Measurements from ENCODE around the gene ZNF619. TPM values are rescaled to one million over a fixed set of nuclear protein-coding genes. Genes with fewer than 3 reads are reported as not detected.

Gene ZNF619
- total and polyA plus RNA-seq, 7 experiments from 2014 or later, result 2.9 to 13.9 (median 6.2) TPM

DNA sequence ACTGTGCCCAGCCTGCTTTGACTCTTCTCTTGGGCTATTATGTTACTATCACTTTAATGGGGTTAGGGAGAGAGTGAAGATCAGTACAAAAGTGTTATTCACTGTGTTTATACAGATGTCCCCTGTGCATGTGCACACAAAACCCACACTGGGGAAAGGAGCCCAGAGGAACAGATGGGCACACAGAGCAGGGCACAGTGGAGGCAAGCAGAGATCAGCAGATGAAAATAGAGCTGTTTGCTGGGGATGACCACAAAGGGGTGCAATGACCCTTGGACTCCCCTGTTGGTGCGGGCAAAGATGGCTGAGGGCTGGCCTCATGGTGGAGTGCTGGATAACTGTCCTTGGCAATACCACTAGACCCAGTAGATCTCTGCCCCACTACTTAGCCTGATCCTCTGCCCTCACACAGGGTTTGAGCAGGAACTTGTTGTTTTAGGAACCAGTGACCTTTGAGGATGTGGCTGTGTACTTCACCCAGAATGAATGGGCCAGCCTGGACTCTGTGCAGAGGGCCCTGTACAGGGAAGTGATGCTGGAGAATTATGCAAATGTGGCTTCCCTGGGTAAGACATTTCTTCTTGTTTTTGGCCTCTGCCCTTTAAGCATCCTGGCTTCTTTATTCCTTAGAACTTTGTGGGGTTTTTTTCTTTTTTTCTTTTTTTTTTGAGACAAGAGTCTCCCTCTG lies 34.3 kb downstream of the ZNF619 start:
- peaks cover 6 to 10% (median 8%) of the 10 kb centered on the region in 7 donors for H3K4me1 Mint-ChIP-seq
- no peak overlapping the region for H3K27ac Mint-ChIP-seq

DNA sequence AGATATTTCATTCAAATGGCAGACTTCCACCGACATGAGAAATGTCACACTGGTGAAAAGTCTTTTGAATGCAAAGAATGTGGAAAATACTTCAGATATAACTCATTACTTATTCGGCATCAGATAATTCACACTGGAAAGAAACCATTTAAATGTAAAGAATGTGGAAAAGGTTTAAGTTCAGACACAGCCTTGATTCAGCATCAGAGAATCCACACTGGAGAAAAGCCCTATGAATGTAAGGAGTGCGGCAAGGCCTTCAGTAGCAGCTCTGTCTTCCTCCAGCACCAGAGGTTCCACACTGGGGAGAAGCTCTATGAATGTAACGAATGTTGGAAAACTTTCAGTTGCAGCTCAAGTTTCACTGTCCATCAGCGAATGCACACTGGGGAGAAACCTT lies 39.3 kb downstream of the ZNF619 start:
- Mint-ChIP-seq H3K27ac (no peak overlapping the region), H3K4me1 (peaks cover 0 to 2% (median 0%) of the 10 kb centered on the region in 7 donors), H3K27me3 (no peaks in the 10 kb centered on the region), H3K9me3 (peaks cover 0 to 3% (median 0%) of the 10 kb centered on the region in 11 donors), H3K36me3 (peaks cover 4 to 40% (median 26%) of the 10 kb centered on the region in 5 donors), H3K4me3 (no peak overlapping the region)
- ChIA-PET POLR2A (no interaction called here), CTCF (no interaction called here)
- Histone ChIP-seq H3K4me3 (ENCODE audit: low read length) (no peak overlapping the region), H3K36me3 (ENCODE audit: control insufficient read depth in 2 of 3, insufficient read depth in 3 of 3, low read length in 3 of 3) (peaks cover 0 to 21% (median 0%) of the 10 kb centered on the region in 3 experiments), H3K27ac (ENCODE audit: low read depth, low read length) (no peak overlapping the region), H3K27me3 (ENCODE audit: control insufficient read depth in 2 of 2, insufficient read depth in 2 of 2, low read length in 2 of 2) (no peaks in the 10 kb centered on the region), H3K4me1 (ENCODE audit: control insufficient read depth in 2 of 2, insufficient read depth in 2 of 2, low read length in 2 of 2) (no peaks in the 10 kb centered on the region), H3K9me3 (ENCODE audit: control insufficient read depth in 2 of 3, low read length in 3 of 3) (no peaks in the 10 kb centered on the region)
- intact Hi-C loops (cut with micrococcal nuclease), result no loop called here
- no peak for DNase-seq
- ATAC-seq, result no peak

More for the DNA sequence above, 34.3 kb downstream of the ZNF619 start:
- no peaks in the 10 kb centered on the region for H3K9me3 ChIP-seq (ENCODE audit: control insufficient read depth in 2 of 3, low read length in 3 of 3)
- peaks cover 4 to 42% (median 34%) of the 10 kb centered on the region in 5 donors for H3K36me3 Mint-ChIP-seq
- peaks cover 0 to 16% (median 0%) of the 10 kb centered on the region in 3 experiments for H3K36me3 ChIP-seq (ENCODE audit: control insufficient read depth in 2 of 3, insufficient read depth in 3 of 3, low read length in 3 of 3)
- intact Hi-C loops (cut with micrococcal nuclease), result no loop called here
- no peak overlapping the region for H3K27ac ChIP-seq (ENCODE audit: low read depth, low read length)
- no peaks in the 10 kb centered on the region for H3K27me3 Mint-ChIP-seq
- no peaks in the 10 kb centered on the region for H3K27me3 ChIP-seq (ENCODE audit: control insufficient read depth in 2 of 2, insufficient read depth in 2 of 2, low read length in 2 of 2)
- ChIA-PET POLR2A (no interaction called here), CTCF (no interaction called here)
- peaks cover 5% of the 10 kb centered on the region in 2 donors for H3K4me1 ChIP-seq (ENCODE audit: control insufficient read depth in 2 of 2, insufficient read depth in 2 of 2, low read length in 2 of 2)
- no peak for DNase-seq
- no peak overlapping the region for H3K4me3 Mint-ChIP-seq
- ATAC-seq, result no peak
- H3K9me3 Mint-ChIP-seq, result peaks cover 0 to 2% (median 0%) of the 10 kb centered on the region in 11 donors
- no peak overlapping the region for H3K4me3 ChIP-seq (ENCODE audit: low read length)

DNA sequence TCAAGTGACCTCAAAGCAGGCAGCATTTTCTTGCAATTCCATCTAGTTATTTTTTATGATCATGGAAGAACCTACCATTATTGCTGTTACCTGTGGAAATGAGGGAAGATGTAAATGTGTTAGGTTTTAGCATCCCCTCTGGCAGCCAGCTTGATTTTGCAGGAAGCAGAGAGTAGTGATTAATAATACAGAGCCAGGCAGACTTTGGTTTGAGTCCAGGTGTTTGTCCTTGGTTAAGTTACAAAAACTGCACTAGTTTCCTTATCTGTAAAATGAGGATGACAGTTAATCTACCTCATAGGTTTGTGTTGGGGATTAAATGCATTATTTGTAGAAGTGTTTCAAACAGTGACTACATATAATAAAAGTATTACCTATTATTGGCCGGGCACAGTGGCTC lies 41.1 kb downstream of the ZNF619 start:
- no peak overlapping the region for H3K4me3 ChIP-seq (ENCODE audit: low read length)
- ATAC-seq, result no peak
- Mint-ChIP-seq H3K27me3 (no peaks in the 10 kb centered on the region), H3K27ac (no peak overlapping the region), H3K36me3 (peaks cover 4 to 31% (median 19%) of the 10 kb centered on the region in 5 donors), H3K4me1 (peaks cover 0 to 2% (median 0%) of the 10 kb centered on the region in 7 donors), H3K9me3 (peaks cover 0 to 3% (median 0%) of the 10 kb centered on the region in 11 donors), H3K4me3 (no peak overlapping the region)
- H3K36me3 ChIP-seq (ENCODE audit: control insufficient read depth in 2 of 3, insufficient read depth in 3 of 3, low read length in 3 of 3), result peaks cover 0 to 14% (median 0%) of the 10 kb centered on the region in 3 experiments
- ChIA-PET CTCF (no interaction called here), POLR2A (no interaction called here)
- intact Hi-C loops (cut with micrococcal nuclease), result no loop called here
- H3K4me1 ChIP-seq (ENCODE audit: control insufficient read depth in 2 of 2, insufficient read depth in 2 of 2, low read length in 2 of 2), result no peaks in the 10 kb centered on the region
- no peak for DNase-seq
- H3K27me3 ChIP-seq (ENCODE audit: control insufficient read depth in 2 of 2, insufficient read depth in 2 of 2, low read length in 2 of 2), result no peaks in the 10 kb centered on the region
- H3K27ac ChIP-seq (ENCODE audit: low read depth, low read length), result no peak overlapping the region
- H3K9me3 ChIP-seq (ENCODE audit: control insufficient read depth in 2 of 3, low read length in 3 of 3), result no peaks in the 10 kb centered on the region

DNA sequence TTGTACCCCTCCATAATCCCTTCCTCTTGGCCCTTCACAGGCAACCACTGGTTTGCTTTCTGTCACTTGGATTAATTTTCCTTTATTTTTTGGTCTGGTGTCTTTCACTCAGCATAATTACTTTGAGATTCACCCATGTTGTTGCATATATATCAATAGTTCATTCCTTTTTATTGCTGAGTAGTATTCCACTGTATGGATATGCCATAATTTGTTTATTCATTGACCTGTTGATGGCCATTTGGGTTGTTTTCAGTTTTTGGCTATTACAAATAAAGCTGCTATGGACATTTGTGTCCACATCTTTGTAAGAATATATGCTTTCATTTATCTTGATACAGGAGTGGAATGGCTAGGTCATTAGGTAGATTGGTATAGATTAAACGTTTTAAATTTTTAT lies 41.9 kb downstream of the ZNF619 start:
- peaks cover under 1 to 8% (median 2%) of the 10 kb centered on the region in 7 donors for H3K4me1 Mint-ChIP-seq
- H3K4me3 Mint-ChIP-seq, result no peak overlapping the region
- Histone ChIP-seq H3K4me3 (ENCODE audit: low read length) (no peak overlapping the region), H3K4me1 (ENCODE audit: control insufficient read depth in 2 of 2, insufficient read depth in 2 of 2, low read length in 2 of 2) (peaks cover 0 to under 1% of the 10 kb centered on the region in 2 donors), H3K27ac (ENCODE audit: low read depth, low read length) (no peak overlapping the region), H3K27me3 (ENCODE audit: control insufficient read depth in 2 of 2, insufficient read depth in 2 of 2, low read length in 2 of 2) (no peaks in the 10 kb centered on the region), H3K9me3 (ENCODE audit: control insufficient read depth in 2 of 3, low read length in 3 of 3) (no peaks in the 10 kb centered on the region), H3K36me3 (ENCODE audit: control insufficient read depth in 2 of 3, insufficient read depth in 3 of 3, low read length in 3 of 3) (peaks cover 0 to 14% (median 0%) of the 10 kb centered on the region in 3 experiments)
- ChIA-PET POLR2A (no interaction called here), CTCF (no interaction called here)
- DNase-seq (no peak), ATAC-seq (no peak)
- intact Hi-C loops (cut with micrococcal nuclease), result no loop called here
- H3K9me3 Mint-ChIP-seq, result peaks cover 0 to 3% (median 0%) of the 10 kb centered on the region in 11 donors
- no peaks in the 10 kb centered on the region for H3K27me3 Mint-ChIP-seq
- no peak overlapping the region for H3K27ac Mint-ChIP-seq
- peaks cover 4 to 30% (median 19%) of the 10 kb centered on the region in 5 donors for H3K36me3 Mint-ChIP-seq

DNA sequence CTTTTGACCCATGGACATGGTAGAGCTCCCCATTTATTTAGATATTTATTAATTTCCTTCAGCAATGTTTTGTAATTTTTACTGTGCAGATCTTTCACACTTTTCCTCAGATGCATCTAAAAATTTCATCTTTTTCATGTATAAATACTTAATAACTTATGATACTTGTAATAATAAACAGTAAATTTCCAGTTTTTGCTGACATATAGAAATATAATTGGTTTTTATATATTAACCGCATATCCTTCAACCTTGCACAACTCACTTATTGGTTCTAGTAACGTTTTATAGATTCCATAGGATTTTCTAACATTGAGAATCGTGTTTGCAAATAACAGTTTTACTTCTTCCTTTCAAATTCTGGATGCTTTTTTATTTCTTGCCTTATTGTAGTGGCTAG lies 44.3 kb downstream of the ZNF619 start:
- peaks cover 0 to 8% (median 0%) of the 10 kb centered on the region in 3 experiments for H3K36me3 ChIP-seq (ENCODE audit: control insufficient read depth in 2 of 3, insufficient read depth in 3 of 3, low read length in 3 of 3)
- H3K27me3 ChIP-seq (ENCODE audit: control insufficient read depth in 2 of 2, insufficient read depth in 2 of 2, low read length in 2 of 2), result no peaks in the 10 kb centered on the region
- no peaks in the 10 kb centered on the region for H3K9me3 ChIP-seq (ENCODE audit: control insufficient read depth in 2 of 3, low read length in 3 of 3)
- Mint-ChIP-seq H3K36me3 (peaks cover 3 to 15% (median 5%) of the 10 kb centered on the region in 5 donors), H3K4me3 (no peak overlapping the region), H3K4me1 (peaks cover 13 to 27% (median 18%) of the 10 kb centered on the region in 7 donors), H3K27me3 (no peaks in the 10 kb centered on the region), H3K9me3 (peaks cover 0 to 3% (median 0%) of the 10 kb centered on the region in 11 donors), H3K27ac (peak overlapping the region in 1 of 9 donors; percentile 63)
- H3K27ac ChIP-seq (ENCODE audit: low read depth, low read length), result no peak overlapping the region
- H3K4me1 ChIP-seq (ENCODE audit: control insufficient read depth in 2 of 2, insufficient read depth in 2 of 2, low read length in 2 of 2), result peaks cover 0 to 15% of the 10 kb centered on the region in 2 donors
- ChIA-PET POLR2A (no interaction called here), CTCF (no interaction called here)
- intact Hi-C loops (cut with micrococcal nuclease), result loop anchor here (10.0 kb wide), 2 partner anchors 1466 to 1494 kb away; partner anchors contain the start of genes SCN11A (in 1 of the 2) and WDR48 (in 1 of the 2)
- no peak for DNase-seq
- H3K4me3 ChIP-seq (ENCODE audit: low read length), result no peak overlapping the region
- ATAC-seq, result no peak

DNA sequence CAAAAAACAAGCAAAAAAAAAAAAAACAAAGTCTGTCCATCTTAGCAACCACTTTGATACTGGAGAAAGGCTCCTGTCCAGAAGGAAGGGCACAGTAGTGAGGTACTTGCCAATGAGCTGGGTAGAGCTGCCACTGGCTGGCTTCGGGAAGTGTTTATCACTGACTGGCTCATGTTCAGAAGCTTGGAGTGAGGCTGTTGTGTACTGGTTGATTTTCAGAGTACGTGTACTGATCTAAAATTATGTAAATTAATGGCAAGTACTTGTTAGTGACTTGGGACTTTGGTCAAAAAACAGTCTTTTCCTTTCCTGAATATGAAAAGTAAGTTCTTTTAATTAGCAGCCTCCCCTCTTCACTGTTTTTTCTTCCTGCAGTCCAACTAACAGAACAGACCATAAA lies 46.9 kb downstream of the ZNF619 start:
- no peak overlapping the region for H3K4me3 ChIP-seq (ENCODE audit: low read length)
- no peak for DNase-seq
- Mint-ChIP-seq H3K27me3 (no peaks in the 10 kb centered on the region), H3K27ac (peak overlapping the region; percentile 91 to 98 (median 96)), H3K9me3 (peaks cover 0 to 2% (median 0%) of the 10 kb centered on the region in 11 donors), H3K4me3 (peak overlapping the region in 9 of 10 donors; percentile 85 to 97 (median 96)), H3K4me1 (peaks cover 17 to 39% (median 27%) of the 10 kb centered on the region in 7 donors), H3K36me3 (peaks cover 11 to 32% (median 22%) of the 10 kb centered on the region in 5 donors)
- peak overlapping the region; percentile 81 for H3K27ac ChIP-seq (ENCODE audit: low read depth, low read length)
- intact Hi-C loops (cut with micrococcal nuclease), result loop anchor here (1.0 to 10.0 kb wide), 10 partner anchors 17 to 1491 kb away; partner anchors contain the start of genes EIF1B (in 2 of the 2), RPL14 (in 2 of the 2), ULK4 (in 2 of the 2) and ZNF619 (in 2 of the 2)
- peaks cover 0 to 3% (median 0%) of the 10 kb centered on the region in 3 experiments for H3K36me3 ChIP-seq (ENCODE audit: control insufficient read depth in 2 of 3, insufficient read depth in 3 of 3, low read length in 3 of 3)
- no peak for ATAC-seq
- CTCF ChIA-PET, result interaction anchor here (0.7 kb wide), 1 partner anchor 70 kb away, joined by 3 read pairs; no protein-coding TSS in a partner anchor
- no peaks in the 10 kb centered on the region for H3K27me3 ChIP-seq (ENCODE audit: control insufficient read depth in 2 of 2, insufficient read depth in 2 of 2, low read length in 2 of 2)
- POLR2A ChIA-PET, result interaction anchor here (0.8 to 4.3 kb wide), 9 partner anchors 18 to 71 kb away, joined by 3 to 37 read pairs (median 5); partner anchors contain the start of genes RPL14, ZNF619 and ZNF620
- H3K4me1 ChIP-seq (ENCODE audit: control insufficient read depth in 2 of 2, insufficient read depth in 2 of 2, low read length in 2 of 2), result peaks cover 0 to 15% of the 10 kb centered on the region in 2 donors
- no peaks in the 10 kb centered on the region for H3K9me3 ChIP-seq (ENCODE audit: control insufficient read depth in 2 of 3, low read length in 3 of 3)

All from naive thymus-derived CD4-positive, alpha-beta T cell (primary cell).